HepG2 (cell line): Measurements from ENCODE around the gene BMP6. TPM values are rescaled to one million over a fixed set of nuclear protein-coding genes. Genes with fewer than 3 reads are reported as not detected.

ENCODE experiments used
- ATAC-seq: fragments of 200-7000 bp; cut with Tn5 transposase; 3 replicates; pipeline ENCODE4 v1.9.1; 2020; ENCODE audit warnings: mild to moderate bottlenecking, moderate library complexity
- BruUV-seq: library from RNA; stranded (reverse); fragments of 400-500 nt; replicated peaks from 2 replicates; lab custom pipeline; 2021; lab: Mats Ljungman, UMichigan
- CTCF ChIA-PET: fragments of 300-600 bp; formaldehyde crosslinking; extraction: SDS; loops from one replicate; lab custom pipeline; 2021; ENCODE audit warnings: low total read pairs, inconsistent platforms, low intra/inter-chr PET ratio; lab: Yijun Ruan, JAX
- POLR2A ChIA-PET: fragments of 350-600 bp; sonication (Branson Sonifier 250); formaldehyde crosslinking; loops from one replicate; lab custom pipeline; 2020; ENCODE audit warnings: antibody characterized with exemption, inconsistent platforms; lab: Yijun Ruan, JAX
- DNase-seq: peaks from one replicate; pipeline ENCODE4 v3.0.0-alpha.2; 2015; ENCODE audit warnings: low spot score
- FAIRE-seq: peaks from 3 replicates; lab custom pipeline; 2011; peaks lifted over from hg19 to GRCh38; lab: Jason Lieb, UNC
- H2AFZ ChIP-seq: one replicate; pipeline ENCODE4 v1.6.1; 2011; ENCODE audit warnings: low read length, inconsistent platforms
- H3K27ac ChIP-seq: fragments of 300-600 bp; 3 replicates; pipeline ENCODE4 v1.8.0; 2011; ENCODE audit warnings: mixed run types, mild to moderate bottlenecking, mixed read lengths, low read length, inconsistent platforms; ENCODE audit not compliant: insufficient read depth; ENCODE audit errors: extremely low read length
- H3K27me3 ChIP-seq, 2 experiments: fragments of 200-600 bp in 1 of 2; 2 replicates in 1 of 2; 3 replicates in 1 of 2; pipeline versions ENCODE4 v1.6.0 to v1.8.0; 2011; ENCODE audit warnings: low read length in 2 of 2, mild to moderate bottlenecking in 2 of 2, moderate library complexity in 2 of 2, inconsistent platforms in 1 of 2; ENCODE audit not compliant: insufficient read depth in 2 of 2, control insufficient read depth in 1 of 2
- H3K36me3 ChIP-seq, 2 experiments: fragments of 200-600 bp in 1 of 2; replicated peaks in 1 of 2; 2 replicates in 1 of 2; 3 replicates in 1 of 2; pipeline versions ENCODE4 v1.5.1 to v1.8.0; 2011; ENCODE audit warnings: low read length in 2 of 2, inconsistent platforms in 1 of 2; ENCODE audit not compliant: insufficient read depth in 2 of 2, control insufficient read depth in 1 of 2
- H3K4me1 ChIP-seq: 2 replicates; pipeline ENCODE4 v1.5.1; 2012; ENCODE audit warnings: low read length, inconsistent platforms; ENCODE audit not compliant: insufficient read depth
- H3K4me2 ChIP-seq: 2 replicates; pipeline ENCODE4 v1.6.0; 2011; ENCODE audit warnings: low read depth, low read length, inconsistent platforms
- H3K4me3 ChIP-seq, 3 experiments: fragments of 200-600 bp in 1 of 3; sonication (generic), shearing (Covaris generic) in 1 of 3; replicated peaks in 1 of 3; 2 replicates each; pipeline ENCODE4 v1.5.1; 2011 to 2016; ENCODE audit warnings: low read length in 3 of 3, inconsistent platforms in 2 of 3, low read depth in 2 of 3, mild to moderate bottlenecking in 2 of 3, control low read depth in 1 of 3, mixed read lengths in 1 of 3; ENCODE audit not compliant: insufficient read depth in 1 of 3
- H3K79me2 ChIP-seq: one replicate; pipeline ENCODE4 v1.6.1; 2011; ENCODE audit warnings: low read length, inconsistent platforms; ENCODE audit not compliant: insufficient read depth
- H3K9ac ChIP-seq: 2 replicates; pipeline ENCODE4 v1.6.0; 2011; ENCODE audit warnings: mild to moderate bottlenecking, low read depth, low read length, inconsistent platforms; ENCODE audit not compliant: insufficient read depth
- H3K9me3 ChIP-seq: 2 replicates; pipeline ENCODE4 v1.5.1; 2012; ENCODE audit warnings: mild to moderate bottlenecking, low read length
- H4K20me1 ChIP-seq: 2 replicates; pipeline ENCODE4 v1.6.0; 2011; ENCODE audit warnings: inconsistent platforms, mild to moderate bottlenecking, low read length, moderate library complexity; ENCODE audit not compliant: insufficient read depth
- CBX1 ChIP-seq: IDR thresholded peaks from one replicate; pipeline ENCODE4 v1.6.1; 2016; ENCODE audit warnings: antibody characterized with exemption, low read depth
- CEBPB ChIP-seq: IDR thresholded peaks from 2 replicates; pipeline ENCODE4 v1.6.1; 2011; ENCODE audit warnings: low read depth, low read length, improper control_type of control experiment, borderline replicate concordance
- FOSL2 ChIP-seq: sonication (generic); formaldehyde crosslinking; IDR thresholded peaks from 2 replicates; pipeline ENCODE4 v1.4.0; 2020; ENCODE audit warnings: missing genetic modification reagents
- ISL2 ChIP-seq: sonication (generic); formaldehyde crosslinking; IDR thresholded peaks from 2 replicates; pipeline ENCODE4 v1.5.0; 2020; ENCODE audit warnings: missing genetic modification reagents
- MAFK ChIP-seq, 2 experiments: IDR thresholded peaks in 1 of 2; conservative IDR thresholded peaks in 1 of 2; 2 replicates each; pipeline ENCODE4 v1.6.1; 2011; ENCODE audit warnings: improper control_type of control experiment in 2 of 2, low read length in 2 of 2
- NPAS2 ChIP-seq: sonication (generic); formaldehyde crosslinking; IDR thresholded peaks from 2 replicates; pipeline ENCODE4 v1.8.0; 2022; ENCODE audit warnings: mild to moderate bottlenecking, missing genetic modification reagents, borderline replicate concordance
- NR2F1 ChIP-seq, 2 experiments: fragments of 450-650 bp in 1 of 2; formaldehyde crosslinking in 1 of 2; IDR thresholded peaks; 2 replicates each; pipeline versions ENCODE4 v1.5.0 to v1.6.1; 2016 to 2020; ENCODE audit warnings: mild to moderate bottlenecking in 1 of 2, missing compliant biosample characterization in 1 of 2, missing genetic modification reagents in 1 of 2, moderate library complexity in 1 of 2
- NR2F2 ChIP-seq: IDR thresholded peaks from 2 replicates; pipeline ENCODE4 v1.6.1; 2012; ENCODE audit warnings: low read depth, inconsistent platforms, borderline replicate concordance
- NR2F6 ChIP-seq, 2 experiments: IDR thresholded peaks; 2 replicates each; pipeline ENCODE4 v1.6.1; 2016; ENCODE audit warnings: antibody characterized with exemption in 1 of 2, mild to moderate bottlenecking in 1 of 2
- RARA ChIP-seq: IDR thresholded peaks from 2 replicates; pipeline ENCODE4 v1.6.1; 2016; ENCODE audit warnings: missing genetic modification reagents, missing compliant biosample characterization
- TCF7 ChIP-seq: sonication (generic); IDR thresholded peaks from 2 replicates; pipeline ENCODE4 v1.6.1; 2016; ENCODE audit warnings: antibody characterized with exemption, low read depth
- ZFP82 ChIP-seq: sonication (generic); formaldehyde crosslinking; IDR thresholded peaks from 2 replicates; pipeline ENCODE4 v1.5.1; 2020; ENCODE audit warnings: mild to moderate bottlenecking, missing genetic modification reagents, borderline replicate concordance
- WGBS: methylation state at CpG from one replicate; pipeline ENCODE4 v1.1.6; 2017; ENCODE audit warnings: low lambda C conversion rate; 5-methylcytosine and 5-hydroxymethylcytosine counted together
- in situ Hi-C: cut with HindIII; loops from 2 replicates; pipeline ENCODE4 v1.10.0; 2017; ENCODE audit warnings: low pct_unique_long_range_greater_than_20kb; ENCODE audit not compliant: extremely low pct_ligation_motif_present
- intact Hi-C: fragments of 100-400 bp; cut with micrococcal nuclease; formaldehyde crosslinking; loops from one replicate; pipeline ENCODE4 v1.10.0; 2022; ENCODE audit not compliant: unreplicated experiment
- polyA plus RNA-seq, 8 experiments: library from polyadenylated mRNA; depleted of rRNA in 3 of 8; stranded (reverse) in 7 of 8; unstranded in 1 of 8; fragments of >200 nt; fragmentation: Illumina TruSeq in 4 of 8; extraction: Trizol in 4 of 8; gene quantifications; 2 replicates each; pipeline versions ENCODE4 v1.2.1 to v1.2.3, GENCODE V29; 2011 to 2016; ENCODE audit warnings: low read depth in 4 of 8, missing spikeins in 1 of 8, mixed read lengths in 1 of 8; ENCODE audit not compliant: insufficient read depth in 1 of 8
- total RNA-seq, 5 experiments: library from RNA; depleted of rRNA; stranded (reverse); fragments of >200 nt; fragmentation: Illumina TruSeq; extraction: Trizol; gene quantifications; 2 replicates each; pipeline ENCODE4 v1.2.3, GENCODE V29; 2016; ENCODE audit warnings: low read depth in 1 of 5

The BMP6 gene
- total and polyA plus RNA-seq, 2 of the 13 experiments (the other 11 are each of a cell fraction or from before 2014, with no cell fraction given), result 0.09 to 0.18 TPM

GRCh38 chr6:7776509-7776908, 50.6 kb downstream of the BMP6 start:
- intact Hi-C loops (no loop called here), in situ Hi-C loops (no loop called here)
- H3K4me2 ChIP-seq, result no peak overlapping the region
- H2AFZ ChIP-seq, result no peak overlapping the region
- H3K79me2 ChIP-seq, result no peaks in the 10 kb centered on the region
- no peak overlapping the region for H3K27ac ChIP-seq
- H4K20me1 ChIP-seq, result no peaks in the 10 kb centered on the region
- peak; percentile 46; the same call in 1 of the 3 replicates for ATAC-seq
- ChIA-PET POLR2A (no interaction called here), CTCF (no interaction called here)
- no peak for FAIRE-seq
- H3K4me1 ChIP-seq, result 0 out of 2 replicates have a peak, but pooled peaks cover 8% of the 10 kb centered on the region
- peaks cover 0 to 28% of the 10 kb centered on the region in 2 experiments; a peak in 3 of 5 replicates for H3K27me3 ChIP-seq
- WGBS, result 4% methylated on average over 2 of the region's 2 CpGs
- TF ChIP-seq NR2F2, result 0 out of 2 replicates have a peak, but pooled peaks have one; percentile 42
- TF ChIP-seq RARA (CRISPR knock-in tag), result peak; percentile 79
- TF ChIP-seq FOSL2, result peak; percentile 78
- peak; percentile 37 to 61; a peak in 2 of 4 replicates for TF ChIP-seq NR2F1 (CRISPR knock-in tag; IDR thresholded peaks at IDR 0.05)
- peak; percentile 56; the same call in 1 of the 2 replicates for TF ChIP-seq CEBPB
- TF ChIP-seq ZFP82 (CRISPR knock-in tag), result no peak
- 0 out of 2 replicates have a peak, but pooled peaks have one; percentile 2 for TF ChIP-seq NR2F6 (IDR thresholded peaks at IDR 0.05)
- TF ChIP-seq NR2F6 (CRISPR knock-in tag; IDR thresholded peaks at IDR 0.05), result peak; percentile 24; the same call in 1 of the 2 replicates
- TF ChIP-seq ISL2, result no peak
- TF ChIP-seq TCF7, result 0 out of 2 replicates have a peak, but pooled peaks have one; percentile 3
- no TSS peak for BruUV-seq
- no peak overlapping the region for H3K4me3 ChIP-seq
- no peaks in the 10 kb centered on the region for H3K9me3 ChIP-seq
- DNase-seq, result peak; percentile 15
- H3K9ac ChIP-seq, result no peak overlapping the region
- no peaks in the 10 kb centered on the region for H3K36me3 ChIP-seq

GRCh38 chr6:7777074-7777473, 51.2 kb downstream of the BMP6 start:
- no peak for TF ChIP-seq MAFK (conservative IDR thresholded peaks at IDR 0.05 in 1 of 2, IDR thresholded peaks at IDR 0.05 in 1 of 2; ENCODE audit: low read length in 2 of 2)
- no peak for TF ChIP-seq CBX1
- TF ChIP-seq NPAS2 (CRISPR knock-in tag), result no peak
- peak; percentile 24 to 33; a peak in 1 of 4 replicates for TF ChIP-seq NR2F1 (CRISPR knock-in tag; IDR thresholded peaks at IDR 0.05)
- TF ChIP-seq FOSL2, result peak; percentile 81
- ATAC-seq, result peak; percentile 85
- DNase-seq, result peak; percentile 5
- Histone ChIP-seq H3K27ac (no peak overlapping the region), H3K4me2 (no peak overlapping the region), H3K9me3 (no peaks in the 10 kb centered on the region), H3K9ac (no peak overlapping the region), H3K79me2 (no peaks in the 10 kb centered on the region), H3K36me3 (no peaks in the 10 kb centered on the region), H3K27me3 (peaks cover 0 to 33% of the 10 kb centered on the region in 2 experiments; a peak in 3 of 5 replicates), H3K4me1 (0 out of 2 replicates have a peak, but pooled peaks cover 8% of the 10 kb centered on the region), H2AFZ (no peak overlapping the region), H3K4me3 (no peak overlapping the region), H4K20me1 (no peaks in the 10 kb centered on the region)
- intact Hi-C loops (no loop called here), in situ Hi-C loops (no loop called here)
- ChIA-PET CTCF (no interaction called here), POLR2A (no interaction called here)
- FAIRE-seq, result no peak
- WGBS, result 2% methylated on average over 4 of the region's 4 CpGs
- BruUV-seq, result no TSS peak
